ENCODE measurements around the gene GALNT2.

Gene GALNT2

GRCh38 chr1:230097370-230097769, 30.3 kb downstream of the GALNT2 start:
- DNase-seq = no peak

DNA sequence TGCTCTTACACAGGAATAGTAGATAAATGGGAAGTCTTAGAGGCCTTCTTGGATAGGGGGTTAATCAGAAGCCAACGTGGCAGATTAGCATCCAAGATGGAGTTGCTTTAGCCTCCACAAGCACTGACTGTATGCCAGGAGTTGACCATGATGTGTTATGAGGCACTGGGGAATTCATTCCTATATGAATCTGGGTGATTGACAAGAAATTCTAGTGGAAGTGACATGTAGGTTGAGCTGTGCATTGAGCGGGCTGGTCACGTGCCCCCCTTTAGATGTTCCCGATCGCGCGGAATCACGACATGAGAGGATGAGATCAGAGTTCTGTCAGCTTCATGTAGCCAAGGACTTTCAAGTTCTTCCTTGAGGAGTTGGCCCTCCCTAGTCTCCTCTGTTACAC, 31.7 kb downstream of the GALNT2 start:
- DNase-seq = no peak

DNA sequence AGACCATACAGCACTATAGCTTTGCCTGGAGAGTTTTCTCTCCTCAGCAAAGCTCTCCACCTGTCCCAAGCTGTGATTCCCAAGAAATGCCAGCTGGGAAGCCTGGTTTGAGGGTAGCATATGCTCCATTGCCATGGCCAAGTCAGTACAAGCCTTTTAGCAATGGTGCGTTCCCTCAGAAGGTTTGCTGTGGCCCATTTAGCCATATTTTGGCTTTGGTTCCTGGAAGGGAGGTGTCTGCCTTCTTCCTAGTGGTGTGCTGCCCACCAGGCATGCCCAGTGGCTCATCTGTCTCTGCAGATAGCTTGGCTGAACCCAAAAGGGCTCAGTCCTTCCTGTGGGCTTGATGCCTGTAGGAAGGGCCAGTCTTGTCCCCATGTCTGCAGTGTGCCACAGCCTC, 32.4 kb downstream of the GALNT2 start:
- no peak for DNase-seq

DNA sequence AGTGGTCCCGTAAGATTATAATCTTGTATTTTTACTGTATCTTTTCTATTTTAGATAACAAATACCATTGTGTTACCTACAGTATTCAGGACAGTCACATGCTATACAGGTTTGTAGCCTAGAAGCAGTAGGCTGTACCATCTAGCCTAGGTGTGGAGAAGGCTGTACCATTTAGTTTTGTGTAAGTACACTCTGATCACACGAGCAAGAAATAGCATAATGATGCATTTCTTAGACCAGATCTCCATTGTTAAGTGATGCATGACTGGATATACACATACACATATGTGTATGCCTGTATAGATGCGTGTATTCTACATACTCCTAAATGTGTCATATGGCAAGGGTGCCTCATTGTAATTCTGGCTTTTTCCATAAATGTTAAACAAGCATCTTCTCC, 33.9 kb downstream of the GALNT2 start:
- no peak for DNase-seq

DNA sequence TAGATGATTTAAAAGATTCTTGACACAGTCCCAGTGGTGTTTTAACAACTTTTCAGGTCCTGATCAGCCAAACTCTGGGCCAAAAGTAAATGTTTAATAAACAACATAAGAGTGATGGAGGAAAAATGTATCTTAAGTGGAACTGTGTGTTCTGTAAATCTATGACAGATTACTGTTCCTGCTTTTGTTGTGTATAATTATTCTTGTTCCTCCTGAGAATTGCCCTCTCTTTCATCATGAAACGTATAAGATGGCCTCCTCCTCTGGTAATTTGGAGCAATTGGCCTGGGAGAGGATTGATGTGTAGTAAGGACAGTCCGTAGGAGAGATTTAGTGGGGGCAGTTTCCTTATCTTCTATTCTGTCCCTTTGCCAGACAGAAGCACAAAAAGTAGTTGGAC, 34.5 kb downstream of the GALNT2 start:
- no peak for DNase-seq

- DNase-seq = no peak
These were observed 35.0 kb downstream of the GALNT2 start for GRCh38 chr1:230102046-230102445.

DNA sequence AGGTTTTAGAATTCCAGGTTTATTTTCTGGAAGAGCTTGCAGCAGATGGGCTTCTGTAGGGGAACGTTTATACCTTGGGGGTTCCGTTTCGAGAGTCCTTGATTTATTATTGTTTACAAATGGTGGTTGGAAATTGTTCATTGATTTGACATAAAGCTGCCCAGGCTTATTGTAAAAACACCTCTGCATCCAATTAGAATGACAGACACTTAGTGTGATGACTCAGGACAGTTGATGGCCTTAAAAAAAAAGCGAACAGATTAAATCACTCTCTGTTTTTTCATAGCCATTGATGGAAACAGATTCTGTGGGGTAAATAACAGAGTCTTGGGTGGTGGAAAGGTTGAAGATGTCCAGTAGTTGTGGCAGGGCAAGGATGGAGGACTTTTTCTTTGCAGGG, 35.4 kb downstream of the GALNT2 start:
- no peak for DNase-seq

- no peak for DNase-seq
These were observed 36.5 kb downstream of the GALNT2 start for GRCh38 chr1:230103306-230104173.

DNA sequence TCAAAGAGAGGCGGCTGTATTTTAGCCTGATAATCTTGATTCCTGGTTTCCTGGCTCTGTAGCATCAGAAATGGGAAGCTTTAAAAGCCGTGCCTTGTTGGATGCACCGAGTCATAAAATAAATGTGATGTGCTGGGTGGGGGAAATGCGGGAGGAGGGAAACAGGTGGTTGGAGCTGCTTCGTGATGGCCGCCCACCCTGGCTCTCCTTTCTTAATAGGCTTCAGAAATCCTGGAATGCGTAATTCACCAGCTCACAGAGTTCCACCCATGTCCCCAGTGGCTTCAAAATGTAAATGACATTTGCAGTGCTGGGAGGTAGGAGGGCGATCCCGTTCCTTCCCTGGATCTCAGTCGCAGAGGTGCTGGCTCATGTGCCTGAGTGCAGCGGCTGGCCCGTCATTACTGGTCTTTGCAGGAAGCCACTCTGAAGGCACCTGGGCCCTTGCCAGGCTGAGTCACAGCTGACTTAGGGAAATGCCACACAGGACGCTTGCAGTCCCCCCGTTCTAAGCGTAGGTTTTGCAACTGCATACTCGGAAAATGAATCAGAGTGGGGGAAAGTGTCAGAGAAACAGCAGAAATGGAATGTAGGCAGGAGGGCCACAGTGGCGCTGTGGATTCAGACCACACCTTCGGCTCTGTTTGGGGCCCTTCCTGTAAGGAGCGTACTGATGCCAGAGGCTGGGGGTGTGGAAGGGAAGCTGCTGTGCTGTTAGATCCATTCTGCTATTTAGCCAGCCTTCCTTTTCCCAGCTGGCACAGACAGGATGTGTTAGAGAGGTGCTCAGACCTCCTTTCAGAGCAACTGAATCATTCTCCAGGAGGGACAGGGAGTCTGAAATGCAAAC, 37.6 kb downstream of the GALNT2 start:
- DNase-seq = no peak

- DNase-seq = no peak
These were observed 38.3 kb downstream of the GALNT2 start for GRCh38 chr1:230105245-230105753.

DNA sequence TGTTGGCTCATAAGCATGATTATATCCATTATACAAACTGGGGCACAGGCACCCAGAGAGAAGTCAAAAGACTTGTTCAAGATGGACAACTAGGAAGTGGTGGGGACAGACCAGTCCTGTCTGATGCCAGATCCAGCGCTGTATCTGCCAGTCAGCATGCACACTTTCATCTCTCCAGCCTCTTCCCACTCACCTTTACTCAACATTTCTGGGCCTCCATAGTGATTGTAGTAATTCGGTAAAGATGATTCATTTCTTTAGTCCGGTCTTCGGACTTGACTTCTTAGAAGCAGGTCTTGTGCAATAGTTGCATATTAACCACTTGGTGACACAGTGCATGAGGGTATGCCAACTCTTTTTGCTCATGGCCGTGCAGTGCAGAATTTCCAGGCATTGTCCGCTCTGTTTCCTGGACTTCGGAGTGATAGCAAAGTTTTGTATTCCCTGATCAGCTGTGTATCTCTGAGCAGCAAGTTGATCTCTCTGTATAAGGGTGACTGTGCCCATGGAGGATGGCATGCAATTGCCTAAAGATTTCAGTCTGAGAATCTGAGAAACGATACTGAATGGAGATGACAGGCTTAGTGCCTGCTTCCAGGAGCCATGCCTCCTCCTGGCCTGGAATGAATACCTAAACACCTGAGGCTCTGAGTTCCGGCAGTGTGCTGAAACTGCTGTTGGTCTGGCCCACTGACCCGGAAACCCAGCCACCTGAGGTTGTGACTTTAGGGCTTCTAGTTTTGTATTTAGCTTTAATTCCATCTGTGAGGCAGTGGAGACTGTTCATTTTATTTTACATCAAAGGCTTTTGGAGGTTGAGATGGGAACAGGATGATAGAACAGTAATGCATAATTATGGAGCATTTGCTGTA, 39.0 kb downstream of the GALNT2 start:
- no peak for DNase-seq

- no peak for DNase-seq
These were observed 40.9 kb downstream of the GALNT2 start for GRCh38 chr1:230107941-230108340.

DNA sequence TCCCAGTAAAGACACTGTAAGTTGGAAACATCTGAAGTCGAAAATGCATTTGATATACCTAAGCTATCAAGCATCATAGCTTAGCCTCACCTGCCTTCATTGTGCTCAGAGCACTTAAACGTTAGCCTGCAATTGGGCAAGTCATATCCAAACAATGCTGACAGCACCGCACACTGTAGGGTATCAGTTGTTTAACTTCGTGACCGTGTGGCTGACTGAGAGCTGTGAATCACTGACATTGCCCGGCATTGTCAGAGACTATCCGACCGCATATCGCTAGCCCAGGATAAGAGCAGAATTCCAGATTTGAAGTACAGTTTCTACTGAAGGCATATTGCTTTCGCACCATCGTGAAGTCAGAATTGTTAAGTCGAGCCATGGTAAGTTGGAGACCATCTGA, 41.5 kb downstream of the GALNT2 start:
- DNase-seq = no peak

GRCh38 chr1:230109066-230109465, 42.0 kb downstream of the GALNT2 start:
- DNase-seq = no peak

DNA sequence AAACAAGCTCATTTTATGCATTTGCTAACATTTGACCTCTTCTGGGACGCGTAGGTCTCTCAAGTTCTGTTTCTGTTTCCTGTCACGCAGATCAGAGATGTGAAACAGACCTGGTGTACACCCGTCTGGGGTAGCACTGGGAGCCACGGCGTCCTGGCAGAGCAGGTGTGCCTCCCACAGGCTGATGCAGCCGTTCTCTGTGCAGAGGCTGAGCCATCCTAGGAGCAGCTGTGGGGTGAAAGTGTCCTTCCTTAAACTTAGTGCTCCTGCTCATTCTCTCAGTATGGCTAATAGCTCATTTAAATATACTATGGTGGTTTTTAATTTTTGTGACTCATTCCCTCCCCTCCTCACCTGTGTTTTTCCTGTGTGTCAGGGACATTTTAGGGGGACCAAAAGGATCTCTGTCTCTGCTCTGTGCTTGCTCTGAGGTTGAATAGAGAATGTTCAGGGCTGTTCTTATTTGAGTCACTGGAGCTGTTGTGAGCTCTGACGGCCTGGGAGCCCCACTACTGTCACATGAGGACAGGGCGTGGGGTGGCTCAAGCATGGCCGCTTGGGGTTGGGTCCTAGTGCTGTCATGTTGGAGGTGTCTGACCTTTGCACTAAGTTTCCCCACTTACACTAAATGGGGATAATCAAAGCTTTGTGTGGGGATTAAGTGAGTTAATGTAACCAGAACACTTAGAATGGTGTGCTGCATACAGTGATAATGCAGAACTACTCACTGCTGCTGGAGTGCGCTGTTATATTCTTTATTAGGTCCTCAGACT, 43.0 kb downstream of the GALNT2 start:
- DNase-seq = no peak

DNA sequence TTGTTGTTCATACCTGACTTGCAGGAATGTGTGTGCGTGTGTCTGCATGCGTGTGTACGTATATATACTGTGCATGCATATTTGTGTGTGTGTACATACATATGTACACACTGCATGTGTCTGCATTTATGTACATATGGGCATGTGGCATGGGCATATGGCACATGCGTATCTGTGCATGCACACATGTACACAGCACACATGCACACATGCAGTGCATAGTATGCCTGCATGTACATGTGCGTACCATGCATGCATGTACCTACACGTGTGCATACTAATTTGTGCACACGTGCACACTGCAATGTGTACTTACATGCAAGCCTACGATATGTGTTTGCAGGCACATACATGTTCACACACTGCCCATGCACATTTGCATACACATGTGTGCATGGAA, 43.9 kb downstream of the GALNT2 start:
- no peak for DNase-seq

- DNase-seq = no peak
These were observed 45.2 kb downstream of the GALNT2 start for GRCh38 chr1:230112131-230112701.

GRCh38 chr1:230112782-230113181, 45.7 kb downstream of the GALNT2 start:
- no peak for DNase-seq

GRCh38 chr1:230113235-230113592, 46.2 kb downstream of the GALNT2 start:
- DNase-seq = no peak

DNA sequence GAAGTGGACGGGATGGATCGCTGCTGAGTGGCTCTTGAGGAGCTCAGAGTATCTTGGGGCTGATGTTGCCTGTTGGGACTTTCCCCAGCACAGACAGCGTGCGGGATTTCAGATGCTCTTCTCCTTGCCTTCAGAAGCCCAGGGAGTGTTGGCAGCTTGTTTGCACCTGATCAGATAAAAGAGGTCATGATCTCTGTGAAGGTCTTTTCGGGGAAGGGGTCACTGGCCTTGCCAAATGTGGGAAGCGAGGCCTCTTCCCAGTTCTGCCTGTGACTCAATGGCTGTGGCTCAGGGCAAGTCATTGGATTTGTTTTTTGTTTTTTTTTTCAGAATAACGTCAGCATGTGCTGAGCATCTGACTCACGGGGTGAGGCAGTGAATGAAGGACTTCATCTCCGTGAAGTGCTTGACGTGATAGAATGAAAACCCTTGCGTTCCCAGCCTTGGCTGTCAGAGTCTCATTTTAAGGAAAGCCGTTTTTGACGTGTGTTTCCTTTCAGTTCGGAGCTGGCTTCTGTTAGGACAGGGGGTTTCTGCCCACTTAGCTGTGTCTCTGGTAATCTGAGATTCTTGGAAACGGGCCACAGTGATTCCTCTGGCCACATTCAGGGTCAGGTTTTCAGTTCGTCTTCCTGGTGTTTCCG, 46.7 kb downstream of the GALNT2 start:
- DNase-seq = no peak

- DNase-seq = no peak
These were observed 47.2 kb downstream of the GALNT2 start for GRCh38 chr1:230114237-230114651.

Data from NCI-H1436 treated with DMSO at 0.1 percent for 48 hours (cell line).